B cell (primary cell): Measurements from ENCODE around the gene SPATA2. TPM values are rescaled to one million over a fixed set of nuclear protein-coding genes. Genes with fewer than 3 reads are reported as not detected.

Experiments
- ATAC-seq: fragments of 200-7000 bp; cut with Tn5 transposase; one replicate; pipeline ENCODE4 v1.10.0; 2021; ENCODE audit warnings: low read depth, mild to moderate bottlenecking, moderate number of reproducible peaks, moderate library complexity
- CTCF ChIA-PET: fragments of 350-600 bp; sonication (Branson Sonifier 250); formaldehyde crosslinking; loops from one replicate; lab custom pipeline; 2021; ENCODE audit warnings: antibody characterized with exemption, inconsistent platforms; lab: Charles Lee
- POLR2A ChIA-PET: fragments of 350-600 bp; sonication (Branson Sonifier 250); formaldehyde crosslinking; loops from one replicate; lab custom pipeline; 2021; ENCODE audit warnings: antibody characterized with exemption; lab: Charles Lee
- DNase-seq: peaks from one replicate; pipeline ENCODE4 v3.0.0; 2013
- H2AFZ ChIP-seq: 2 replicates; pipeline ENCODE4 v1.6.1; 2012; ENCODE audit warnings: mild to moderate bottlenecking, low read depth, low read length; ENCODE audit not compliant: insufficient read depth, poor library complexity, severe bottlenecking
- H3K27ac ChIP-seq, 2 donors: 1 replicate in 1 of 2; 2 replicates in 1 of 2; pipeline ENCODE4 v1.5.1; 2012 to 2013; ENCODE audit warnings: low read length in 2 of 2, mild to moderate bottlenecking in 2 of 2, moderate library complexity in 1 of 2
- H3K27me3 ChIP-seq, 4 experiments: fragments of 200-600 bp in 1 of 4; sonication (generic) in 1 of 4; replicated peaks in 1 of 4; 1 replicate in 2 of 4; 2 replicates in 2 of 4; pipeline versions ENCODE4 v1.6.1 to v1.7.0; 2013 to 2016; ENCODE audit warnings: low read length in 3 of 4, mild to moderate bottlenecking in 2 of 4, mixed read lengths in 1 of 4, moderate library complexity in 1 of 4; ENCODE audit not compliant: insufficient read depth in 4 of 4, control insufficient read depth in 3 of 4; ENCODE audit errors: control extremely low read depth in 1 of 4
- H3K36me3 ChIP-seq, 2 experiments: replicated peaks in 1 of 2; 1 replicate in 1 of 2; 2 replicates in 1 of 2; pipeline versions ENCODE4 v1.6.1 to v1.7.1; 2013; ENCODE audit warnings: low read length in 1 of 2; ENCODE audit not compliant: insufficient read depth in 2 of 2, control insufficient read depth in 1 of 2; ENCODE audit errors: control extremely low read depth in 1 of 2, extremely low read depth in 1 of 2
- H3K4me1 ChIP-seq, 2 donors: fragments of 200-600 bp in 1 of 2; sonication (generic) in 1 of 2; 1 replicate in 1 of 2; 2 replicates in 1 of 2; pipeline versions ENCODE4 v1.5.1 to v1.6.1; 2013 to 2017; ENCODE audit warnings: low read length in 2 of 2; ENCODE audit not compliant: control insufficient read depth in 2 of 2, insufficient read depth in 2 of 2
- H3K4me2 ChIP-seq: replicated peaks from 2 replicates; pipeline ENCODE3; 2012; ENCODE audit warnings: mild to moderate bottlenecking, low read depth, low read length; ENCODE audit not compliant: poor library complexity, severe bottlenecking
- H3K4me3 ChIP-seq, 5 experiments: fragments of 200-600 bp in 1 of 5; sonication (generic) in 1 of 5; 1 replicate in 3 of 5; 2 replicates in 2 of 5; pipeline versions ENCODE4 v1.5.1 to v1.7.0; 2011 to 2016; ENCODE audit warnings: low read length in 4 of 5, mild to moderate bottlenecking in 4 of 5, low read depth in 2 of 5, control low read depth in 1 of 5, moderate library complexity in 1 of 5; ENCODE audit not compliant: insufficient read depth in 1 of 5; ENCODE audit errors: control extremely low read depth in 1 of 5, extremely low read depth in 1 of 5
- H3K79me2 ChIP-seq: fragments of 200-600 bp; sonication (generic); one replicate; pipeline ENCODE4 v1.6.0; 2016; ENCODE audit warnings: low read length; ENCODE audit not compliant: control insufficient read depth, insufficient read depth
- H3K9ac ChIP-seq: fragments of 200-600 bp; sonication (generic); 2 replicates; pipeline ENCODE4 v1.6.1; 2017; ENCODE audit warnings: mild to moderate bottlenecking, low read length, moderate library complexity
- H3K9me3 ChIP-seq, 3 donors: one replicate each; pipeline versions ENCODE4 v1.6.1 to v1.7.1; 2013; ENCODE audit warnings: low read length in 2 of 3; ENCODE audit not compliant: control insufficient read depth in 2 of 3, insufficient read depth in 1 of 3; ENCODE audit errors: control extremely low read depth in 1 of 3
- H4K20me1 ChIP-seq: 2 replicates; pipeline ENCODE4 v1.6.0; 2012; ENCODE audit warnings: mild to moderate bottlenecking, low read length; ENCODE audit not compliant: insufficient read depth, control insufficient read depth, poor library complexity, severe bottlenecking
- H3K27ac Mint-ChIP-seq: one replicate; pipeline ENCODE4 v1.8.0; 2021; ENCODE audit warnings: mixed read lengths
- H3K27me3 Mint-ChIP-seq: one replicate; pipeline ENCODE4 v1.8.0; 2021; ENCODE audit warnings: mixed read lengths
- H3K4me1 Mint-ChIP-seq: one replicate; pipeline ENCODE4 v1.8.0; 2021; ENCODE audit warnings: mixed read lengths
- H3K4me3 Mint-ChIP-seq: one replicate; pipeline ENCODE4 v1.8.0; 2021; ENCODE audit warnings: mixed read lengths
- H3K9me3 Mint-ChIP-seq: one replicate; pipeline ENCODE4 v1.8.0; 2022; ENCODE audit warnings: mixed read lengths; ENCODE audit not compliant: insufficient read depth
- CTCF ChIP-seq: fragments of 200-600 bp; IDR thresholded peaks from one replicate; pipeline ENCODE4 v1.8.0; 2022; ENCODE audit warnings: antibody characterized with exemption, mild to moderate bottlenecking
- EZH2 ChIP-seq: IDR thresholded peaks from 2 replicates; pipeline ENCODE4 v1.6.1; 2012; ENCODE audit warnings: borderline replicate concordance, low read depth, mild to moderate bottlenecking, moderate library complexity, low read length; ENCODE audit not compliant: insufficient read depth, poor library complexity, severe bottlenecking
- WGBS: methylation state at CpG from one replicate; pipeline ENCODE4 v1.1.5; 2013; ENCODE audit warnings: missing lambda C conversion rate; ENCODE audit not compliant: insufficient coverage; 5-methylcytosine and 5-hydroxymethylcytosine counted together
- intact Hi-C: fragments of 100-400 bp; cut with micrococcal nuclease; formaldehyde crosslinking; loops from one replicate; pipeline ENCODE4 v1.10.0; 2022
- polyA plus RNA-seq: library from polyadenylated mRNA; depleted of rRNA; stranded (reverse); fragments of >200 nt; gene quantifications from 2 replicates; pipeline ENCODE4 v1.2.3, GENCODE V29; 2012
- total RNA-seq, 2 donors: library from RNA; stranded (reverse); fragments of 120-200 nt in 1 of 2; gene quantifications; 1 replicate in 1 of 2; 2 replicates in 1 of 2; pipeline versions ENCODE4 v1.2.3 to v1.2.4, GENCODE V29; 2013 to 2022

SPATA2 gene
- total and polyA plus RNA-seq, 2 donors (not counting 1 experiment from before 2014, with no cell fraction given) = 10.7 to 20.0 TPM

- Mint-ChIP-seq H3K9me3 (no peaks in the 10 kb centered on the region), H3K27me3 (no peaks in the 10 kb centered on the region), H3K4me3 (no peak overlapping the region), H3K27ac (no peak overlapping the region), H3K4me1 (peaks cover 18% of the 10 kb centered on the region)
- Histone ChIP-seq H3K27me3 (no peaks in the 10 kb centered on the region), H3K9me3 (no peaks in the 10 kb centered on the region), H3K36me3 (peaks cover 0 to 33% of the 10 kb centered on the region in 2 experiments), H3K4me2 (no peak overlapping the region), H3K4me3 (no peak overlapping the region), H2AFZ (no peak overlapping the region), H3K79me2 (peaks cover 64% of the 10 kb centered on the region), H3K4me1 (peaks cover 10 to 14% of the 10 kb centered on the region in 2 donors), H4K20me1 (peaks cover 22% of the 10 kb centered on the region), H3K27ac (no peak overlapping the region), H3K9ac (no peak overlapping the region)
- intact Hi-C loops = loop anchor here (10.0 kb wide), 1 partner anchor 195 kb away; the partner anchor contains the start of gene B4GALT5
- ChIA-PET CTCF (interaction anchor here (0.6 to 1.7 kb wide), 4 partner anchors 10 to 367 kb away, joined by 3 to 5 read pairs (median 4); no protein-coding TSS in a partner anchor), POLR2A (no interaction called here)
- DNase-seq (no peak), ATAC-seq (no peak)
- 94% methylated on average over 27 of the region's 28 CpGs for WGBS
- no peak for TF ChIP-seq CTCF
- TF ChIP-seq EZH2 = no peak
Observed at GRCh38 chr20:49909499-49910339, 5.6 kb downstream of the SPATA2 start.

- Mint-ChIP-seq H3K9me3 (no peaks in the 10 kb centered on the region), H3K4me3 (no peak overlapping the region), H3K27ac (no peak overlapping the region), H3K4me1 (peaks cover 4% of the 10 kb centered on the region), H3K27me3 (no peaks in the 10 kb centered on the region)
- Histone ChIP-seq H3K4me2 (no peak overlapping the region), H3K27me3 (no peaks in the 10 kb centered on the region), H3K9me3 (no peaks in the 10 kb centered on the region), H3K79me2 (peaks cover 49% of the 10 kb centered on the region), H3K4me1 (peaks cover 0 to under 1% of the 10 kb centered on the region in 2 donors), H3K9ac (no peak overlapping the region), H3K27ac (no peak overlapping the region), H4K20me1 (peaks cover 13% of the 10 kb centered on the region), H3K36me3 (peaks cover 3 to 42% of the 10 kb centered on the region in 2 experiments), H3K4me3 (no peak overlapping the region), H2AFZ (no peak overlapping the region)
- WGBS = 98% methylated on average over 11 of the region's 11 CpGs
- ATAC-seq (no peak), DNase-seq (no peak)
- CTCF ChIA-PET = interaction anchor here (0.9 kb wide), 1 partner anchor 20 kb away, joined by 3 read pairs; no protein-coding TSS in a partner anchor
- POLR2A ChIA-PET = no interaction called here
- no peak for TF ChIP-seq CTCF
- no peak for TF ChIP-seq EZH2
- intact Hi-C loops = no loop called here
Observed at GRCh38 chr20:49908258-49908565, 7.1 kb downstream of the SPATA2 start.
